OCI-LY1 (cell line): ENCODE data around the gene ELL.

Experiments used
- CTCF ChIP-seq: fragments of 200-600 bp; sonication (generic), shearing (Covaris generic); IDR thresholded peaks from 2 replicates; pipeline ENCODE4 v1.5.1; 2017; ENCODE audit warnings: mild to moderate bottlenecking, antibody characterized with exemption, low read length, moderate library complexity, mixed read lengths
- EZH2 ChIP-seq: fragments of 200-600 bp; sonication (generic), shearing (Covaris generic); IDR thresholded peaks from 2 replicates; pipeline ENCODE4 v1.8.0; 2017; ENCODE audit warnings: borderline replicate concordance, mixed run types, mild to moderate bottlenecking, antibody characterized with exemption, low read length, moderate library complexity, mixed read lengths

- TF ChIP-seq CTCF = no peak
- TF ChIP-seq EZH2 = no peak
Measured at GRCh38 chr19:18442941-18443340, 78.9 kb downstream of the ELL start.
